Limb (tissue), 2 donors: ENCODE data around the gene SLC52A1.
"Not testable (repeated sequence)": the region's sequence is repeated elsewhere in the genome, so short reads cannot be mapped to it uniquely, and the experiment has no call there.

Experiments
- DNase-seq, 2 donors: peaks; one replicate each; pipeline ENCODE4 v3.0.0-alpha.2; 2016; ENCODE audit errors: extremely low spot score in 2 of 2

Gene SLC52A1

GRCh38 chr17:5035315-5035714 lies at the start of gene SLC52A1:
TSS of gene SLC52A1 (minus strand) at chr17:5035426. CDS start at chr17:5034606, 820 bp downstream.
- no peak for DNase-seq

- no peak for DNase-seq
Observed at GRCh38 chr17:5080591-5080990, 45.4 kb upstream of the SLC52A1 start.

GRCh38 chr17:5078106-5079028 lies 43.1 kb upstream of the SLC52A1 start, which contains the start of gene ZFP3:
TSS of gene ZFP3 (plus strand) at chr17:5078467. CDS start at chr17:5091505, 13,038 bp downstream.
- DNase-seq = peak; percentile 83 to 90

GRCh38 chr17:5077781-5078105 lies 42.5 kb upstream of the SLC52A1 start:
- no peak for DNase-seq

- not testable (repeated sequence) for DNase-seq
Observed at GRCh38 chr17:5077275-5077674, 42.0 kb upstream of the SLC52A1 start.

- DNase-seq = not testable (repeated sequence)
Observed at GRCh38 chr17:5075472-5075871, 40.2 kb upstream of the SLC52A1 start.

- no peak for DNase-seq
Observed at GRCh38 chr17:5069724-5070123, 34.5 kb upstream of the SLC52A1 start.

- no peak for DNase-seq
Observed at GRCh38 chr17:5068236-5068635, 33.0 kb upstream of the SLC52A1 start.

- no peak for DNase-seq
Observed at GRCh38 chr17:5065227-5065744, 30.1 kb upstream of the SLC52A1 start.

GRCh38 chr17:5055543-5055942 lies 20.3 kb upstream of the SLC52A1 start:
- no peak for DNase-seq

GRCh38 chr17:5050278-5050677 lies 15.1 kb upstream of the SLC52A1 start:
- DNase-seq = peak in 1 of 2 donors; percentile 54

GRCh38 chr17:5049314-5049841 lies 14.2 kb upstream of the SLC52A1 start:
- no peak for DNase-seq

- DNase-seq = peak in 1 of 2 donors; percentile 25
Observed at GRCh38 chr17:5047446-5047845, 12.2 kb upstream of the SLC52A1 start.

- no peak for DNase-seq
Observed at GRCh38 chr17:5045496-5045895, 10.3 kb upstream of the SLC52A1 start.

- no peak for DNase-seq
Observed at GRCh38 chr17:5044630-5045029, 9.4 kb upstream of the SLC52A1 start.

- no peak for DNase-seq
Observed at GRCh38 chr17:5043524-5043923, 8.3 kb upstream of the SLC52A1 start.

- no peak for DNase-seq
Observed at GRCh38 chr17:5042157-5043022, 7.2 kb upstream of the SLC52A1 start.

- DNase-seq = no peak
Observed at GRCh38 chr17:5034651-5035050, 575 bp downstream of the SLC52A1 start.

- no peak for DNase-seq
Observed at GRCh38 chr17:5034063-5034462, 1.2 kb downstream of the SLC52A1 start.

- DNase-seq = no peak
Observed at GRCh38 chr17:5033352-5034015, 1.7 kb downstream of the SLC52A1 start.

- no peak for DNase-seq
Observed at GRCh38 chr17:5032865-5033264, 2.4 kb downstream of the SLC52A1 start.
